NCI-H146 treated with DMSO at 0.1 percent for 48 hours (cell line): ENCODE measurements around the gene PTPRG.

Experiments used
- DNase-seq: peaks from one replicate; lab custom pipeline; 2025; ENCODE audit not compliant: unreplicated experiment; lab: John Stamatoyannopoulos, UW

PTPRG gene

GRCh38 chr3:61616586-61616985 lies 55.2 kb downstream of the PTPRG start:
- no peak for DNase-seq

DNA sequence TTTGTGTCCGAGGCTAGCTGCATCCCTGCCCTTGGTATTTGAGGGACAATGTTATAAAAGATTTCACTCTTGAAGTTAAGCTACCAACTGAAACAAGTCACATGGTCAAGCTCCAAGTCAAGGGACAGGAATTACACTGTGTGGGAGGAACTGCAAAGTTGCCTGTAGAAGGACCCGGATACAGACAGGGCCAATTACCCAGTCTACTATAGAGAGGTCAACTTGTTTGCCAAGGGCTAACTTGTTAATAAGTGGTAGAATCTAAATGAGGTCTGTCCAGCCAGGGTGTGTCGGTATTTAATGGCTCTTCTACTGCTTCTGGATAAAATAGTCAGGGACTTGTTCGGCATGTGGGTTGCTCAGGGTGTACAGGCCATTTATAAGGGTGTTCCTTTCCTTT lies 55.7 kb downstream of the PTPRG start:
- DNase-seq, result no peak

DNA sequence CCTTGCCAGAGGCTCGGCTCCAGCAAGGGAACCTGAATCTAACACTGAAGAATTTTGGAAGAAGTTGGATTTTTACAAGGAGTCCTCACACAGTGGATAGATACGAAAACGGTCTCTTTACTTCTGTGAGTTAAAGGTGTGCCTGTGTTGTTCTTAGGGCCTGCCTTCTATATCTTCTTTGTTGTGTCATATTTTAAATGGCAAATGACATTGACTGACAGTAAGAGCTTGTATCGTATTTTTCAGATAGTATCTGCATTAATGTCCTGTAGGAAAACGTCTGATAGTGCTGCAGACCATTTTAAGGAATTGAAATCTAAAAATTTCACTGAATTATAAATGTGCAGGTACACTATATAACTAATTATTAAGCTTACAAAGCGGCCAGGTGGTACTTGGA lies 56.3 kb downstream of the PTPRG start:
- DNase-seq, result no peak

DNA sequence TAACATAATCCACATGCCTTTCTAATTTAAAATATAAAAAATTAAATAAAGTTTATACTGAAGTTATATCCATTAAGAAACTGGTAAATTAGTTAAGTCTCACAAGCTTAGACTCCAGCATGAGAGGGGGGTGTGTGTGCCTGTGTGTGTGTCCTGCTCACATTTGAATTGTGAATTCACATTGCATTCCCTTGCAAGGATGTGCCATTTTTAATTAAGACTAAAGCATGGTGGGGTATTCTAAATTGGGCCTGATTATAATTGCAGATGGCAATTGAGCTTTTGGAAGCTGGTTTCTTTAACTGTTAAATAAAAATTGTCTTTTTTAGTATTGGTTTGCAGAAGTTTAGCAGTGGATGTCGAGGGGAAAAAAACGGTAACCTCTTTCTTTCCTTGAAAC lies 56.9 kb downstream of the PTPRG start:
- no peak for DNase-seq

DNA sequence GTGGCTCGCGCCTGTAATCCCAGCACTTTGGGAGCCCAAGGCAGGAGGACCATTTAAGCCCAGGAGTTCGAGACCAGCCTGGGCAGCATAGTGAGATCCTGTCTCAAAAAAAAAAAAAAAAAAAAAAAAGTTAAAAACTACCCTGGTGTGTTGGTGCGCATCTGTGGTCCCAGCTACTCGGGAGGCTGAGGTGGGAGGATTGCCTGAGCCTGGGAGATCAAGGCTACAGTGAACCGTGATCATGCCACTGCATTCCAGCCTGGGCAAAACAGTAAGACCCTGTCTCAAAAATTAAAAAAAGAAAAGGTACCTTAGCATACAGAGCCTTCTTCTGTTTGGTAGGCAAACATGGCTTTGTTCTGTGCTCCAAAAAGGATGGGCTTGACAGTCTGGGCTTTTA lies 57.5 kb downstream of the PTPRG start:
- no peak for DNase-seq

- no peak for DNase-seq
These were observed 58.7 kb downstream of the PTPRG start for GRCh38 chr3:61620073-61620472.

GRCh38 chr3:61624300-61624699 lies 62.9 kb downstream of the PTPRG start:
- DNase-seq, result no peak

GRCh38 chr3:61625429-61625828 lies 64.1 kb downstream of the PTPRG start:
- DNase-seq, result no peak

DNA sequence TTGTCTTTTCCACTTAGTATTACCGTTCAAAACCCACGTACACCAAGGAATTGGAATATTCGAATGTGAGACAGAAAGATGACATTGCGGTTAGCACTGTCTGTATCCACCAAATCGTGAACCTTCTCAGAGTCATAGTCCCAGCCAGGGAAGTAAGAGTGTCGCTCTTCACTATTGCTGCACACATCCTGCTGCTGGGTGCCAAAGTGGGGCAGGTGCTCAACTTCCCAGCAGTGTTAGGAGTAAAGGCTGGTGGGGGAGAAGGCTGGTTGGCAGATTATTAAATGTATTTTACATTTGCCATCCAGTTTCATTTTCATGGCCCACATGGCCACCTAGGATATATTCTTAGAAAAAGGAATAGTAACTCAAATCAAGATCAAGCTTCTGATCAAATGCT lies 65.1 kb downstream of the PTPRG start:
- no peak for DNase-seq

DNA sequence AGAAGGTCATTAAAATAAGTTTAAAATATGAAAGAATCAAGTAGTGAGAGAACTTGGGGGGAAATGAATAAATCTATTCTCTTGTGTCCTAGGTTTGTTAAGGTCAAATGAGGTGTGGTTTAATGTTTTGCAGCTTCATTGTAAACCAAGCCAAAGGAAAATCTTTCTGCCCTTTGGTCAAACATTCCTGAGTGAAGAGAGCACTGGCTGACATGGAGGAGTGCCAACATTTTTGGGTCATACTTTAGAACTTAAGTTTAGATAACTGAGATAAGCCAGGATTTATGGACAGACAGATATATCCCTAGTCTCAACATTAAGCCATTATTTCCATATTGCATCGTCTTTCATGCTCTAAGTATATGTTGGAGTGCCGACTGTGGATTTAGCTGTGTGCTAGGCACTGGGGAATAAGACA lies 66.4 kb downstream of the PTPRG start:
- DNase-seq, result no peak

GRCh38 chr3:61628636-61629035 lies 67.3 kb downstream of the PTPRG start:
- no peak for DNase-seq

GRCh38 chr3:61629442-61629841 lies 68.1 kb downstream of the PTPRG start:
- no peak for DNase-seq

DNA sequence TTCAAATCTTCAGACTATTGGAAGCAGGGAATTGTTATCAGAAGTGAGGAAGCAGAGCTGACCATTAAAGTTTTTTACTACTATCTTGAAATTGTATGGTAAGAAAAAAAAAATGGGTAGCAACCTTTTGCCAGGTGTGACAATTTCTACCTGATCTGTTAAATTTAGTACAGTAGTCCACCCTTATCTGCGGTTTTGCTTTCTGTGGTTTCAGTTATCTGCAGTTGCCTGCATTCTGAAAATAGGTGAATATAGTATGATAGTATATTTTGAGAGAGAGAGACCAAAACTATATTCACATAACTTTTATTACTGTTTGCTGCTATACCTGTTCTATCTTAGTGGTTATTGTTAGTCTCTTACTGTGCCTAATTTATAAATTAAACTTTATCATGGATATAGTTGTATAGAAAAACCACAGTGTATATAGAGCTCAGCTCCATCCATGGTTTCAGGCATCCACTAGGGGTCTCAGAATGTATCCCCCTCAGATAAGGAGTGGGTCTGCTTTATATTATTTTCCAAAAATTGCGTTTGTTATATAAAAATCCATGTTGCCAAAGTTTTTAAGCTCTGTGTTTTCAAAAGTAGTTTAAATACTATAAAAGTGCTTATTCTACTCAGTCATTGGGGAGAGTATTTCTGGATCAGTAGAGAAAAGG lies 69.9 kb downstream of the PTPRG start:
- no peak for DNase-seq

GRCh38 chr3:61632568-61633175 lies 71.3 kb downstream of the PTPRG start:
- DNase-seq, result no peak

DNA sequence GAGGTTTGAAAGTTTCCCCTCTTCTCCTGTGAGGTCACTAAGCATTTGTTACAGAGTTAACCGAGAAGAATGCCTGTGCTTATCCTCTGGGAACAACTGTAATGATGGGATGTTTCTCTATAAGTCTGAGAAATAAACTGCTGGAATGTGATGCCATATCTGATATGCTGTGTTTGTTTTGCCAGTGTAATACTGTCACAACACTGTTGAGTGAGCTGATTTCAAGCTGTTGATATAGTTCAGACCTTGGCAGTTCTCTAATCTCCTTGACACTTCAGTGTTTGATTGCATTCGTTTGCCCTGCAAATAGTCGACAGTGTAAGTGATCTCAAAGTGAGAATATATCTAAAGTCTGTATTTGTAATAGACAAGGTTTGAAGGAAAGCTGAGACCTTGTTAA lies 73.3 kb downstream of the PTPRG start:
- DNase-seq, result no peak

- DNase-seq, result no peak
These were observed 76.0 kb downstream of the PTPRG start for GRCh38 chr3:61637088-61638051.

- no peak for DNase-seq
These were observed 77.4 kb downstream of the PTPRG start for GRCh38 chr3:61638741-61639140.

- DNase-seq, result no peak
These were observed 78.6 kb downstream of the PTPRG start for GRCh38 chr3:61639991-61640390.

DNA sequence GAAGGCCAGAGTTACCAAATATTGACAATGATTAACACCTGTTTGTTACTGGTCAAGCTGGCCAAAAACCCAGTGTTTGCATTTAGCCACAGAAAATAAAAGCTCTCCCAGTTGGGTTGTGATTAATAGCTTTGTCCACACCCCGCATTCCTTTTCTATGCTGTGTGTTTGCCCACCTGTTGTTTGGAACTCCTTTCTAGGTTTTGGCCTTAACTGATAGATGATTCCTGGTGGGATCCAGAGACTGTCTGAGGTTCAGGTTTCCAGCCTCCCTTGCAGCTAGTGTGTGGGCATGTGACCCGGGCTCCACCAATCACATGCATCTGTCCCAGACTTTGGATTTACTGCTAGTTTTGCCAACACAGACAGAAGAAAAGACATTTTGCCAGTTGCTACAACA lies 83.8 kb downstream of the PTPRG start:
- DNase-seq, result peak; percentile 83

GRCh38 chr3:61646360-61646759 lies 85.0 kb downstream of the PTPRG start:
- DNase-seq, result no peak

DNA sequence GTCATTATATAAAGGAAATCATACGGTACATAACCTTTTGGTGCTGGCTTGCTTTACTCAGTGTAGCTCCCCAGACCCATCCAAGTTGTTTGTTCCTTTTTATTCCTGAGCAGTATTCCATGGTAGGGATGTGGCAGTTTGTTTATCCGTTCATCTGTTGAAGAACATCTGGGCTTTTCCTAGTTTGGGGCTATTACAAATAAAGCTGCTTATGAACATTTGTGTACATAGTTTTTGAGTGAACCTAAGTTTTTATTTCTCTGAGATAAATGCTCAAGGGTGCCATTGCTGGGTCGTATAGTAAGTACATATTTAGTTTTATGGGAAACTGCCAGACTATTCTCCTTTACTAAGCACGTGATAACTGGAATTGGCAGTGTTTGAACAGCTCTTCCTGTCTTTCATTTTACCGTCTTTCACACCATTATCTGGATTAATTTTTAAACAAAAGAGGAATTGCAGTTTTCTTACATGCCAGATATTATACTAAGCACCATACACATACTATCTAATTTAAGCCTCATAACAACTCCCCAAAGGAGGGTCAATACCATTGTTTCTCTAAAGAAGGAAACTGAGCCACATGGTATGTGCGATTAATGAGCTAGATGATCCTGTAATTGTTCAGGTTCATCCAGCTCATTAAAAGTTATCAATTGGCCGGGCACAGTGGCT lies 85.6 kb downstream of the PTPRG start:
- DNase-seq, result no peak
